GM23338 (cell line): ENCODE results near the gene PCSK7. TPM values are rescaled to one million over a fixed set of nuclear protein-coding genes. Genes with fewer than 3 reads are reported as not detected.

ENCODE experiments used
- ATAC-seq: fragments of 200-7000 bp; cut with Tn5 transposase; 3 replicates; pipeline ENCODE4 v1.9.1; 2020
- DNase-seq: peaks from one replicate; pipeline ENCODE4 v3.0.0-alpha.2; 2015; ENCODE audit warnings: low spot score
- H2AFZ ChIP-seq: fragments of 200-600 bp; sonication (generic); 2 replicates; pipeline ENCODE4 v1.8.0; 2016; ENCODE audit warnings: antibody characterized with exemption, mild to moderate bottlenecking, moderate library complexity
- H3F3A ChIP-seq: fragments of 200-600 bp; sonication (generic); replicated peaks from 2 replicates; pipeline ENCODE4 v1.8.0; 2017; ENCODE audit warnings: antibody characterized with exemption, mixed run types, low read depth
- H3K27ac ChIP-seq: fragments of 200-600 bp; sonication (generic); 2 replicates; pipeline ENCODE4 v1.6.1; 2016; ENCODE audit warnings: low read depth
- H3K27me3 ChIP-seq: fragments of 200-600 bp; sonication (generic); 2 replicates; pipeline ENCODE4 v1.8.0; 2016; ENCODE audit warnings: mild to moderate bottlenecking, mixed run types, moderate library complexity; ENCODE audit not compliant: insufficient read depth
- H3K36me3 ChIP-seq: fragments of 200-600 bp; sonication (generic); 2 replicates; pipeline ENCODE4 v1.8.0; 2016; ENCODE audit warnings: mild to moderate bottlenecking; ENCODE audit not compliant: insufficient read depth
- H3K4me1 ChIP-seq: fragments of 200-600 bp; sonication (generic); 2 replicates; pipeline ENCODE4 v1.8.0; 2016; ENCODE audit warnings: mild to moderate bottlenecking, moderate library complexity; ENCODE audit not compliant: insufficient read depth
- H3K4me2 ChIP-seq: fragments of 200-600 bp; sonication (generic); 2 replicates; pipeline ENCODE4 v1.7.1; 2017; ENCODE audit warnings: mixed run types
- H3K4me3 ChIP-seq: fragments of 200-600 bp; sonication (generic); 2 replicates; pipeline ENCODE4 v1.6.1; 2016; ENCODE audit warnings: mixed run types
- H3K79me2 ChIP-seq: fragments of 200-600 bp; sonication (generic); replicated peaks from 2 replicates; pipeline ENCODE4 v1.8.0; 2017; ENCODE audit warnings: mild to moderate bottlenecking; ENCODE audit not compliant: insufficient read depth
- H3K9me2 ChIP-seq: fragments of 200-600 bp; sonication (generic); 2 replicates; pipeline ENCODE4 v1.8.0; 2017; ENCODE audit not compliant: insufficient read depth
- H4K20me1 ChIP-seq: fragments of 200-600 bp; sonication (generic); replicated peaks from 2 replicates; pipeline ENCODE4 v1.8.0; 2017; ENCODE audit warnings: mild to moderate bottlenecking; ENCODE audit not compliant: insufficient read depth
- H3K27ac Mint-ChIP-seq: 2 replicates; pipeline ENCODE4 v1.8.0; 2020; ENCODE audit warnings: inconsistent platforms, mild to moderate bottlenecking, moderate library complexity, mixed read lengths
- H3K27me3 Mint-ChIP-seq: 3 replicates; pipeline ENCODE4 v1.8.0; 2022; ENCODE audit warnings: low read depth, mild to moderate bottlenecking, moderate library complexity, mixed read lengths, inconsistent platforms; ENCODE audit not compliant: insufficient read depth, poor library complexity
- H3K36me3 Mint-ChIP-seq: 3 replicates; pipeline ENCODE4 v1.8.0; 2021; ENCODE audit warnings: low read depth, mild to moderate bottlenecking, inconsistent platforms, moderate library complexity, mixed read lengths
- H3K4me1 Mint-ChIP-seq: 3 replicates; pipeline ENCODE4 v1.8.0; 2020; ENCODE audit warnings: mild to moderate bottlenecking, inconsistent platforms, mixed read lengths
- H3K4me3 Mint-ChIP-seq: 3 replicates; pipeline ENCODE4 v1.8.0; 2021; ENCODE audit warnings: moderate library complexity, mild to moderate bottlenecking, inconsistent platforms, mixed read lengths
- H3K9me3 Mint-ChIP-seq: 3 replicates; pipeline ENCODE4 v1.8.0; 2020; ENCODE audit warnings: moderate library complexity, mild to moderate bottlenecking, inconsistent platforms, mixed read lengths
- CREB1 ChIP-seq: fragments of 250-450 bp; sonication (Bioruptor Pico); IDR thresholded peaks from 2 replicates; pipeline ENCODE4 v1.5.0; 2020; ENCODE audit warnings: low read depth, mild to moderate bottlenecking, moderate library complexity
- CTCF ChIP-seq, 2 experiments: fragments of 200-600 bp in 1 of 2; sonication (generic) in 1 of 2; conservative IDR thresholded peaks; 2 replicates each; pipeline versions ENCODE4 v1.5.1 to v1.6.1; 2016 to 2017; ENCODE audit warnings: antibody characterized with exemption in 2 of 2, low read depth in 2 of 2, mild to moderate bottlenecking in 2 of 2, moderate library complexity in 1 of 2
- EZH2 ChIP-seq: fragments of 200-600 bp; sonication (generic); IDR thresholded peaks from one replicate; pipeline ENCODE4 v1.8.0; 2017; ENCODE audit warnings: antibody characterized with exemption, mild to moderate bottlenecking, low read depth; ENCODE audit not compliant: unreplicated experiment
- JUNB ChIP-seq: IDR thresholded peaks from one replicate; pipeline ENCODE4 v1.6.1; 2016; ENCODE audit warnings: antibody characterized with exemption; ENCODE audit not compliant: unreplicated experiment
- NANOG ChIP-seq: IDR thresholded peaks from 2 replicates; pipeline ENCODE4 v1.6.1; 2016; ENCODE audit warnings: antibody characterized with exemption, borderline replicate concordance
- STAT1 ChIP-seq: IDR thresholded peaks from one replicate; pipeline ENCODE4 v1.6.1; 2016; ENCODE audit warnings: antibody characterized with exemption; ENCODE audit not compliant: unreplicated experiment
- ZNF331 ChIP-seq: fragments of 250-450 bp; sonication (Bioruptor Pico); IDR thresholded peaks from 2 replicates; pipeline ENCODE4 v1.5.0; 2020; ENCODE audit warnings: low read depth, mild to moderate bottlenecking, moderate library complexity
- polyA plus RNA-seq: library from polyadenylated mRNA; unstranded; fragments of >200 nt; fragmentation: Nextera tagmentation; extraction: Ambion mirVana; gene quantifications from 2 replicates; pipeline ENCODE4 v1.2.1, GENCODE V29; 2016
- total RNA-seq: library from RNA; depleted of rRNA; stranded (reverse); fragments of >200 nt; shearing (Covaris generic); gene quantifications from 2 replicates; pipeline ENCODE4 v1.2.3, GENCODE V29; 2014
- TF ChIP-seq, protein P1 (sequence below): IDR thresholded peaks from one replicate; pipeline ENCODE4 v1.6.1; 2018; ENCODE audit warnings: antibody characterized with exemption; ENCODE audit not compliant: unreplicated experiment
- TF ChIP-seq, protein P2 (sequence below): IDR thresholded peaks from 2 replicates; pipeline ENCODE4 v1.6.1; 2016; ENCODE audit warnings: antibody characterized with exemption

The PCSK7 gene
- total and polyA plus RNA-seq, 2 experiments from 2014 or later, result 12.4 to 46.4 TPM

- H3K4me1 ChIP-seq, result no peaks in the 10 kb centered on the region
- H3K4me2 ChIP-seq, result no peak overlapping the region
- peaks cover 8% of the 10 kb centered on the region for H4K20me1 ChIP-seq
- H3K27ac Mint-ChIP-seq, result no peak overlapping the region
- no peak overlapping the region for H2AFZ ChIP-seq
- peaks cover 8% of the 10 kb centered on the region for H3K4me1 Mint-ChIP-seq
- H3K27me3 Mint-ChIP-seq, result peaks cover 7% of the 10 kb centered on the region
- no peaks in the 10 kb centered on the region for H3K9me3 Mint-ChIP-seq
- H3K36me3 ChIP-seq, result 0 out of 2 replicates have a peak, but pooled peaks cover 6% of the 10 kb centered on the region
- no peaks in the 10 kb centered on the region for H3K27me3 ChIP-seq
- DNase-seq (no peak), ATAC-seq (no peak)
- no peaks in the 10 kb centered on the region for H3K9me2 ChIP-seq
- H3K79me2 ChIP-seq, result no peaks in the 10 kb centered on the region
- H3K36me3 Mint-ChIP-seq, result peaks cover 32% of the 10 kb centered on the region
- H3K4me3 ChIP-seq, result no peak overlapping the region
- no peak overlapping the region for H3K4me3 Mint-ChIP-seq
- no peak for TF ChIP-seq CTCF (conservative IDR thresholded peaks at IDR 0.05; ENCODE audit: low read depth in 2 of 2)
- no peak overlapping the region for H3K27ac ChIP-seq
- no peaks in the 10 kb centered on the region for H3F3A ChIP-seq
Observed at GRCh38 chr11:117218133-117218915, 13.5 kb downstream of the PCSK7 start.

DNA sequence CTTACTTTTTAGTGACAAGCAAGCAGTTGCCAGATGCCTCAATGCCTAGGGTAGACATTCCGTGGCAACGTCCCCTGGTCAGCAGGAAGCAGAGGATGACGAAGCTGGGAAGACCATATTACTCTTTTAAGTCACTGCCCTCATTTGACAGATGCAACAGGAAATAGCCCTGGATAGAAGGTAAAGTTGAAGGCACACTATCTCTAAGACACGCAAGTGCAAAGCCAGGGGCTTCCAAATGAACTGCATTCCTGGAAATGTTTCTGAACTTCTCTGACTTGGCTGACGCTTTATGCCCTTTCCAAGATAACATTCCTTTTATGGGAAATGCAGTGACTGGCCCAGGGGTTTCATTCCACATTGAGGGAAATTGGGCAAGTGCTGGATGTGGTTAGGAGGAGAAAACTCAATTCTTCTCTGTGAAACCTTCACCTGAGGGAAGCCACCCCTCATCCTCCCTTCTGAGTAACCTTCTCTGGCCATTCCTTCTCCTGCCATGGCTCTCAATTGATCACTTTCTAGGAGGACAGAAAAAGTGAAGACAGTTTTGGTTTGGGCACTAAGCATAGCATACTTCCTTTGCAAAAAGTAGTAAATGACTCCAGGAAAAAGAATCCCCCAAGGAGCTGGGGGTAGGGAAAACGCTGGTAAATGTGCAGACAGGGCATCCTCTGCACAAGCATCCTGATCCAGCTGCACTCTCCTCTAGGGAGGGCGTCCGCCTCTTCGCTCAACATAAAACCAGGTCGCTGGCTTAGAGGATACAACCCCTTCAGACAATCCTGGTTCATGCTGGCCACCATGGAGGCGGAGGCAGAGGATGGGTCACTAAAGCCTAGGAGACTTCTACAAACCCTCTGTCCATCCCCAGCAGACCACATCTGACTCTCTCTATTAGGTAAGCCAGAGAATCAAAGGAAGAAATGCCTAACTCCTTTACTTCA is 14.5 kb downstream of the PCSK7 start:
- Histone ChIP-seq H3K4me3 (no peak overlapping the region), H3K79me2 (no peaks in the 10 kb centered on the region), H3K27ac (no peak overlapping the region), H3K4me1 (no peaks in the 10 kb centered on the region), H3K27me3 (no peaks in the 10 kb centered on the region), H3K4me2 (no peak overlapping the region), H2AFZ (no peak overlapping the region), H3F3A (no peaks in the 10 kb centered on the region), H4K20me1 (peaks cover 7% of the 10 kb centered on the region), H3K9me2 (no peaks in the 10 kb centered on the region), H3K36me3 (0 out of 2 replicates have a peak, but pooled peaks cover 6% of the 10 kb centered on the region)
- no peaks in the 10 kb centered on the region for H3K9me3 Mint-ChIP-seq
- ATAC-seq (no peak), DNase-seq (no peak)
- H3K36me3 Mint-ChIP-seq, result peaks cover 33% of the 10 kb centered on the region
- H3K27ac Mint-ChIP-seq, result no peak overlapping the region
- peaks cover 7% of the 10 kb centered on the region for H3K27me3 Mint-ChIP-seq
- peaks cover 8% of the 10 kb centered on the region for H3K4me1 Mint-ChIP-seq
- no peak overlapping the region for H3K4me3 Mint-ChIP-seq
- TF ChIP-seq STAT1 (no peak), EZH2 (no peak), JUNB (no peak), ZNF331 (no peak), NANOG (no peak), CREB1 (CRISPR knock-in tag) (no peak)
- TF ChIP-seq, protein P1, sequence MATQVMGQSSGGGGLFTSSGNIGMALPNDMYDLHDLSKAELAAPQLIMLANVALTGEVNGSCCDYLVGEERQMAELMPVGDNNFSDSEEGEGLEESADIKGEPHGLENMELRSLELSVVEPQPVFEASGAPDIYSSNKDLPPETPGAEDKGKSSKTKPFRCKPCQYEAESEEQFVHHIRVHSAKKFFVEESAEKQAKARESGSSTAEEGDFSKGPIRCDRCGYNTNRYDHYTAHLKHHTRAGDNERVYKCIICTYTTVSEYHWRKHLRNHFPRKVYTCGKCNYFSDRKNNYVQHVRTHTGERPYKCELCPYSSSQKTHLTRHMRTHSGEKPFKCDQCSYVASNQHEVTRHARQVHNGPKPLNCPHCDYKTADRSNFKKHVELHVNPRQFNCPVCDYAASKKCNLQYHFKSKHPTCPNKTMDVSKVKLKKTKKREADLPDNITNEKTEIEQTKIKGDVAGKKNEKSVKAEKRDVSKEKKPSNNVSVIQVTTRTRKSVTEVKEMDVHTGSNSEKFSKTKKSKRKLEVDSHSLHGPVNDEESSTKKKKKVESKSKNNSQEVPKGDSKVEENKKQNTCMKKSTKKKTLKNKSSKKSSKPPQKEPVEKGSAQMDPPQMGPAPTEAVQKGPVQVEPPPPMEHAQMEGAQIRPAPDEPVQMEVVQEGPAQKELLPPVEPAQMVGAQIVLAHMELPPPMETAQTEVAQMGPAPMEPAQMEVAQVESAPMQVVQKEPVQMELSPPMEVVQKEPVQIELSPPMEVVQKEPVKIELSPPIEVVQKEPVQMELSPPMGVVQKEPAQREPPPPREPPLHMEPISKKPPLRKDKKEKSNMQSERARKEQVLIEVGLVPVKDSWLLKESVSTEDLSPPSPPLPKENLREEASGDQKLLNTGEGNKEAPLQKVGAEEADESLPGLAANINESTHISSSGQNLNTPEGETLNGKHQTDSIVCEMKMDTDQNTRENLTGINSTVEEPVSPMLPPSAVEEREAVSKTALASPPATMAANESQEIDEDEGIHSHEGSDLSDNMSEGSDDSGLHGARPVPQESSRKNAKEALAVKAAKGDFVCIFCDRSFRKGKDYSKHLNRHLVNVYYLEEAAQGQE, result no peak
- TF ChIP-seq, protein P2, sequence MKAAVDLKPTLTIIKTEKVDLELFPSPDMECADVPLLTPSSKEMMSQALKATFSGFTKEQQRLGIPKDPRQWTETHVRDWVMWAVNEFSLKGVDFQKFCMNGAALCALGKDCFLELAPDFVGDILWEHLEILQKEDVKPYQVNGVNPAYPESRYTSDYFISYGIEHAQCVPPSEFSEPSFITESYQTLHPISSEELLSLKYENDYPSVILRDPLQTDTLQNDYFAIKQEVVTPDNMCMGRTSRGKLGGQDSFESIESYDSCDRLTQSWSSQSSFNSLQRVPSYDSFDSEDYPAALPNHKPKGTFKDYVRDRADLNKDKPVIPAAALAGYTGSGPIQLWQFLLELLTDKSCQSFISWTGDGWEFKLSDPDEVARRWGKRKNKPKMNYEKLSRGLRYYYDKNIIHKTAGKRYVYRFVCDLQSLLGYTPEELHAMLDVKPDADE, result no peak
